Right lobe of liver (tissue), 4 donors: ENCODE results near the gene PPP1R13L.

ENCODE experiments used
- POLR2A ChIP-seq: fragments of 450-650 bp; IDR thresholded peaks from one replicate; pipeline ENCODE4 v1.6.1; 2017; ENCODE audit warnings: antibody characterized with exemption, mild to moderate bottlenecking
- TF ChIP-seq, protein P1 (sequence below), 4 donors: fragments of 200-600 bp in 3 of 4; fragments of 450-650 bp in 1 of 4; IDR thresholded peaks; one replicate each; pipeline versions ENCODE4 v1.5.1 to v1.8.0; 2016 to 2022; ENCODE audit warnings: antibody characterized with exemption in 4 of 4, mild to moderate bottlenecking in 2 of 4
- donor health status: DM: no; HTN: no; CAD: no.
- donor health status: DM: no; HTN: no; CAD: no.
- donor health status: DM: no; HTN: yes; CAD: no.

DNA sequence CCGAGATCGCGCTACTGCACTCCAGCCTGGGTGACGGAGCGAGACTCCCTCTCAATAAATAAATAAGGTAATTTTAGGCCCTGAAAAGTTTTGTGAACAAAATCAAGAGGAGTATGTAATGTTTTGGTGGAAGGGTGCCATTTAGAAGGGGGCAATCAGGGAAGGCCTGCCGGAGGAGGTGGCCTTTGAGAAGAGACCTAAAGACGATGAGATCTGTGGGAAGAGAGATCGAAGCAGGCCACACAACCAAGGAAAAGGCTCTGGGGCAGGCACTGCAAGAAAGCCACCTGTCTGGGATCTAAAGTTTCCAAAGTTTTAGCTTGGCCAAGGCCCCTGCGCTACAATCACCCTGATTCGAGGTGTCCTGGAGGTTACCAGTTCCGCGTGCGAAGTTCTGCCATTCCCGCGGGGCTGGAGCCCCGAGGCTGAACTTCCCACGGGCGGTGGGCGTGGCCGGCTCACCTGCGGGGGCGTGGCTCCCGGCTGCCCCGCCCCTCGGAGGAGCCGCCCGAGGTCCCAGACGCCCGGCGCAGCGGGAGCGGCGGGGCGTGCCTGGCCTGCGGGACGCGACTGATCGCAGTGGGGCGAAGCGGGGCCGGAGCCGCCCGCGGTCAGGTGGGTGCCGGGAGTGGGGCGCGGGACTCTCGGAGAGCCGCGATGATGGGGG, 64.5 kb downstream of the PPP1R13L start, which contains the start of gene KLC3:
- TF ChIP-seq, protein P1, sequence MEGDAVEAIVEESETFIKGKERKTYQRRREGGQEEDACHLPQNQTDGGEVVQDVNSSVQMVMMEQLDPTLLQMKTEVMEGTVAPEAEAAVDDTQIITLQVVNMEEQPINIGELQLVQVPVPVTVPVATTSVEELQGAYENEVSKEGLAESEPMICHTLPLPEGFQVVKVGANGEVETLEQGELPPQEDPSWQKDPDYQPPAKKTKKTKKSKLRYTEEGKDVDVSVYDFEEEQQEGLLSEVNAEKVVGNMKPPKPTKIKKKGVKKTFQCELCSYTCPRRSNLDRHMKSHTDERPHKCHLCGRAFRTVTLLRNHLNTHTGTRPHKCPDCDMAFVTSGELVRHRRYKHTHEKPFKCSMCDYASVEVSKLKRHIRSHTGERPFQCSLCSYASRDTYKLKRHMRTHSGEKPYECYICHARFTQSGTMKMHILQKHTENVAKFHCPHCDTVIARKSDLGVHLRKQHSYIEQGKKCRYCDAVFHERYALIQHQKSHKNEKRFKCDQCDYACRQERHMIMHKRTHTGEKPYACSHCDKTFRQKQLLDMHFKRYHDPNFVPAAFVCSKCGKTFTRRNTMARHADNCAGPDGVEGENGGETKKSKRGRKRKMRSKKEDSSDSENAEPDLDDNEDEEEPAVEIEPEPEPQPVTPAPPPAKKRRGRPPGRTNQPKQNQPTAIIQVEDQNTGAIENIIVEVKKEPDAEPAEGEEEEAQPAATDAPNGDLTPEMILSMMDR (IDR thresholded peaks at IDR 0.05): no peak
- no peak for TF ChIP-seq POLR2A
